H9 (cell line): ENCODE results near the gene EPHB2. TPM values are rescaled to one million over a fixed set of nuclear protein-coding genes. Genes with fewer than 3 reads are reported as not detected.

Experiments used
- DNase-seq: peaks from one replicate; pipeline ENCODE4 v3.0.0-alpha.2; 2017
- H2AFZ ChIP-seq: one replicate; pipeline ENCODE4 v1.6.1; 2013; ENCODE audit warnings: mild to moderate bottlenecking, low read length, control low read depth, moderate library complexity
- H2AK5ac ChIP-seq: 2 replicates; pipeline ENCODE4 v1.6.1; 2013; ENCODE audit warnings: low read length, control low read depth, mixed read lengths; ENCODE audit not compliant: insufficient read length
- H2BK120ac ChIP-seq: one replicate; pipeline ENCODE4 v1.6.1; 2013; ENCODE audit warnings: low read depth, mild to moderate bottlenecking, low read length, control low read depth, inconsistent platforms; ENCODE audit not compliant: poor library complexity, severe bottlenecking
- H2BK12ac ChIP-seq: 2 replicates; pipeline ENCODE4 v1.6.1; 2013; ENCODE audit warnings: low read length, control low read depth, mixed read lengths, low read depth; ENCODE audit not compliant: insufficient read length
- H2BK15ac ChIP-seq: 2 replicates; pipeline ENCODE4 v1.6.1; 2013; ENCODE audit warnings: low read depth, low read length, control low read depth
- H2BK20ac ChIP-seq: one replicate; pipeline ENCODE4 v1.6.1; 2013; ENCODE audit warnings: low read depth, mild to moderate bottlenecking, low read length, control low read depth, inconsistent platforms; ENCODE audit not compliant: poor library complexity, severe bottlenecking
- H2BK5ac ChIP-seq: 2 replicates; pipeline ENCODE4 v1.6.1; 2013; ENCODE audit warnings: low read length, control low read depth, mixed read lengths; ENCODE audit not compliant: insufficient read length
- H3K14ac ChIP-seq: 2 replicates; pipeline ENCODE4 v1.6.1; 2013; ENCODE audit warnings: low read length, control low read depth; ENCODE audit not compliant: insufficient read depth
- H3K18ac ChIP-seq: 2 replicates; pipeline ENCODE4 v1.6.1; 2013; ENCODE audit warnings: low read depth, mild to moderate bottlenecking, mixed read lengths, low read length, control low read depth; ENCODE audit not compliant: insufficient read length
- H3K23ac ChIP-seq: 2 replicates; pipeline ENCODE4 v1.6.1; 2013; ENCODE audit warnings: low read length, control low read depth, mixed read lengths, low read depth; ENCODE audit not compliant: insufficient read length
- H3K23me2 ChIP-seq: 2 replicates; pipeline ENCODE4 v1.6.1; 2013; ENCODE audit warnings: low read depth, mild to moderate bottlenecking, mixed read lengths, low read length, control low read depth; ENCODE audit not compliant: insufficient read length, poor library complexity, severe bottlenecking
- H3K27ac ChIP-seq: 2 replicates; pipeline ENCODE4 v1.5.1; 2013; ENCODE audit warnings: low read length, control low read depth, mixed read lengths, low read depth; ENCODE audit not compliant: insufficient read length
- H3K27me3 ChIP-seq: 2 replicates; pipeline ENCODE4 v1.6.1; 2013; ENCODE audit warnings: low read length, control low read depth, inconsistent platforms; ENCODE audit not compliant: insufficient read depth
- H3K4ac ChIP-seq: 2 replicates; pipeline ENCODE4 v1.6.1; 2013; ENCODE audit warnings: low read depth, mild to moderate bottlenecking, control low read depth, inconsistent platforms, low read length, moderate library complexity
- H3K4me1 ChIP-seq: 2 replicates; pipeline ENCODE4 v1.6.1; 2013; ENCODE audit warnings: low read length, control low read depth, inconsistent platforms; ENCODE audit not compliant: insufficient read depth
- H3K4me2 ChIP-seq: 2 replicates; pipeline ENCODE4 v1.6.1; 2013; ENCODE audit warnings: low read length, control low read depth, mixed read lengths; ENCODE audit not compliant: insufficient read length, insufficient read depth
- H3K56ac ChIP-seq: 2 replicates; pipeline ENCODE4 v1.6.1; 2013; ENCODE audit warnings: low read depth, mild to moderate bottlenecking, mixed read lengths, low read length, control low read depth; ENCODE audit not compliant: insufficient read length
- H3K79me1 ChIP-seq: 2 replicates; pipeline ENCODE4 v1.6.1; 2013; ENCODE audit warnings: low read depth, mild to moderate bottlenecking, moderate library complexity, low read length, control low read depth, inconsistent platforms; ENCODE audit not compliant: insufficient read depth, poor library complexity, severe bottlenecking
- H3K79me2 ChIP-seq: 2 replicates; pipeline ENCODE4 v1.6.1; 2013; ENCODE audit warnings: low read length, control low read depth, inconsistent platforms; ENCODE audit not compliant: insufficient read depth
- H3K9ac ChIP-seq: 2 replicates; pipeline ENCODE4 v1.6.1; 2013; ENCODE audit warnings: low read length, control low read depth, mixed read lengths; ENCODE audit not compliant: insufficient read length; ENCODE audit errors: extremely low read depth
- H3K9me3 ChIP-seq: one replicate; pipeline ENCODE4 v1.6.1; 2013; ENCODE audit warnings: low read depth, low read length, inconsistent platforms; ENCODE audit not compliant: control insufficient read depth
- H3T11ph ChIP-seq: one replicate; pipeline ENCODE4 v1.6.1; 2013; ENCODE audit warnings: mild to moderate bottlenecking, low read length, control low read depth, inconsistent platforms
- H4K20me1 ChIP-seq: one replicate; pipeline ENCODE4 v1.6.1; 2013; ENCODE audit not compliant: control insufficient read depth, insufficient read length, insufficient read depth
- H4K5ac ChIP-seq: 2 replicates; pipeline ENCODE4 v1.6.1; 2013; ENCODE audit warnings: low read depth, mild to moderate bottlenecking, mixed read lengths, low read length, control low read depth; ENCODE audit not compliant: insufficient read length
- H4K8ac ChIP-seq: replicated peaks from 2 replicates; pipeline ENCODE4 v1.6.1; 2013; ENCODE audit warnings: low read length, control low read depth, mixed read lengths, low read depth; ENCODE audit not compliant: insufficient read length
- H4K91ac ChIP-seq: 2 replicates; pipeline ENCODE4 v1.6.1; 2013; ENCODE audit warnings: low read depth, mild to moderate bottlenecking, moderate library complexity, mixed read lengths, low read length, control low read depth; ENCODE audit not compliant: insufficient read length
- H3K27ac Mint-ChIP-seq, 3 experiments: 2 replicates in 2 of 3; 3 replicates in 1 of 3; pipeline ENCODE4 v1.8.0; 2020 to 2021; ENCODE audit warnings: mixed read lengths in 3 of 3, mild to moderate bottlenecking in 1 of 3, moderate library complexity in 1 of 3
- H3K27me3 Mint-ChIP-seq: 2 replicates; pipeline ENCODE4 v1.8.0; 2021; ENCODE audit warnings: low read depth, mild to moderate bottlenecking, moderate library complexity, mixed read lengths
- H3K36me3 Mint-ChIP-seq, 3 experiments: 2 replicates in 2 of 3; 3 replicates in 1 of 3; pipeline ENCODE4 v1.8.0; 2020 to 2021; ENCODE audit warnings: low read depth in 3 of 3, mixed read lengths in 3 of 3; ENCODE audit not compliant: insufficient read depth in 1 of 3
- H3K4me1 Mint-ChIP-seq, 2 experiments: 2 replicates each; pipeline ENCODE4 v1.8.0; 2020; ENCODE audit warnings: mixed read lengths in 2 of 2
- H3K4me3 Mint-ChIP-seq, 2 experiments: 2 replicates in 1 of 2; 3 replicates in 1 of 2; pipeline ENCODE4 v1.8.0; 2020 to 2021; ENCODE audit warnings: mild to moderate bottlenecking in 2 of 2, mixed read lengths in 2 of 2, moderate library complexity in 1 of 2
- H3K9me3 Mint-ChIP-seq, 2 experiments: 2 replicates in 1 of 2; 3 replicates in 1 of 2; pipeline ENCODE4 v1.8.0; 2020; ENCODE audit warnings: mild to moderate bottlenecking in 2 of 2, mixed read lengths in 2 of 2, moderate library complexity in 1 of 2
- CTCF ChIP-seq: fragments of 200-600 bp; sonication (generic); conservative IDR thresholded peaks from 3 replicates; pipeline ENCODE4 v1.8.0; 2021; ENCODE audit warnings: antibody characterized with exemption, mild to moderate bottlenecking
- WGBS: extraction: QIAGEN DNeasy Blood & Tissue Kit; methylation state at CpG from one replicate; pipeline ENCODE4 v1.1.7; 2013; ENCODE audit warnings: missing lambda C conversion rate, low lambda C conversion rate, mixed read lengths; ENCODE audit not compliant: insufficient read length; ENCODE audit errors: extremely low coverage; 5-methylcytosine and 5-hydroxymethylcytosine counted together
- total RNA-seq: library from RNA; stranded (reverse); gene quantifications from 2 replicates; pipeline ENCODE4 v1.2.1, GENCODE V29; 2021

Gene EPHB2
- total RNA-seq, 1 experiment from 2014 or later, result 9.5 TPM

GRCh38 chr1:22875241-22875640 lies 164.6 kb downstream of the EPHB2 start:
- H3K9me3 ChIP-seq, result no peaks in the 10 kb centered on the region
- no peak overlapping the region for H3K4me2 ChIP-seq
- Mint-ChIP-seq H3K4me3 (no peak overlapping the region), H3K9me3 (no peaks in the 10 kb centered on the region), H3K4me1 (peaks cover 23 to 36% of the 10 kb centered on the region in 2 experiments), H3K27ac (peak overlapping the region in 2 of 3 experiments; percentile 63 to 66; a peak in 3 of 7 replicates), H3K27me3 (no peaks in the 10 kb centered on the region), H3K36me3 (no peaks in the 10 kb centered on the region)
- H2BK120ac ChIP-seq, result no peak overlapping the region
- no peaks in the 10 kb centered on the region for H3K79me1 ChIP-seq
- no peak overlapping the region for H3T11ph ChIP-seq
- no peak overlapping the region for H2BK20ac ChIP-seq
- H4K5ac ChIP-seq, result no peak overlapping the region
- no peaks in the 10 kb centered on the region for H3K4me1 ChIP-seq
- no peak overlapping the region for H3K23ac ChIP-seq
- no peak overlapping the region for H3K27ac ChIP-seq
- H2BK5ac ChIP-seq, result no peak overlapping the region
- no peak overlapping the region for H3K56ac ChIP-seq
- H3K4ac ChIP-seq, result no peak overlapping the region
- H2BK15ac ChIP-seq, result no peak overlapping the region
- no peak for DNase-seq
- no peak overlapping the region for H4K8ac ChIP-seq
- no peaks in the 10 kb centered on the region for H3K27me3 ChIP-seq
- H2AK5ac ChIP-seq, result no peak overlapping the region
- no peak overlapping the region for H3K9ac ChIP-seq
- H3K18ac ChIP-seq, result no peak overlapping the region
- no peaks in the 10 kb centered on the region for H3K79me2 ChIP-seq
- no peak overlapping the region for H4K91ac ChIP-seq
- peak overlapping the region; percentile 38; the same call in 1 of the 2 replicates for H3K14ac ChIP-seq
- H2BK12ac ChIP-seq, result no peak overlapping the region
- no peak for TF ChIP-seq CTCF
- H4K20me1 ChIP-seq, result no peaks in the 10 kb centered on the region
- no peaks in the 10 kb centered on the region for H3K23me2 ChIP-seq
- no CpG with 5 or more reads among the region's 10 CpGs for WGBS
- H2AFZ ChIP-seq, result no peak overlapping the region
